Measurements from ENCODE around the gene GABRB3. TPM values are rescaled to one million over a fixed set of nuclear protein-coding genes. Genes with fewer than 3 reads are reported as not detected.

Gene GABRB3
- polyA plus RNA-seq, 2 of the 4 experiments (the other 2 are of a cell fraction) = 81.9 to 129 TPM

GRCh38 chr15:26521691-26522198 is 251.1 kb downstream of the GABRB3 start:
- Histone ChIP-seq H3K4me2 (no peak overlapping the region), H3K4me1 (no peaks in the 10 kb centered on the region), H3K27ac (no peak overlapping the region), H3K4me3 (no peak overlapping the region), H3K9me3 (peaks cover 10% of the 10 kb centered on the region; the same call in 2 of the 3 replicates)
- TF ChIP-seq ZSCAN20 (CRISPR knock-in tag; IDR thresholded peaks at IDR 0.05) (no peak), SMC3 (IDR thresholded peaks at IDR 0.05) (no peak)
- FAIRE-seq (no peak), DNase-seq (ENCODE audit: low read depth in 1 of 2, low spot score in 1 of 2) (no peak), ATAC-seq (no peak)
- WGBS (ENCODE audit: missing lambda C conversion rate) = 58% methylated on average over 9 of the region's 9 CpGs
- ChIA-PET CTCF (interaction anchor here (1.0 to 1.7 kb wide), 2 partner anchors 9 to 23 kb away, joined by 3 to 4 read pairs; no protein-coding TSS in a partner anchor), POLR2A (no interaction called here)

- no peak overlapping the region for H3K4me2 ChIP-seq
- peaks cover 10% of the 10 kb centered on the region; the same call in 2 of the 3 replicates for H3K9me3 ChIP-seq
- H3K4me1 ChIP-seq = no peaks in the 10 kb centered on the region
- FAIRE-seq (no peak), ATAC-seq (peak in 1 of 2 experiments; percentile 31; a peak in 1 of 6 replicates), DNase-seq (ENCODE audit: low read depth in 1 of 2, low spot score in 1 of 2) (no peak)
- no peak overlapping the region for H3K4me3 ChIP-seq
- H3K27ac ChIP-seq = 0 out of 6 replicates have a peak overlapping the region, but pooled peaks of 1 of the 2 experiments have one; percentile 20
- CTCF ChIA-PET = no interaction called here
- no peak for TF ChIP-seq ZSCAN20 (CRISPR knock-in tag; IDR thresholded peaks at IDR 0.05)
- no peak for TF ChIP-seq NFE2L2 (conservative IDR thresholded peaks at IDR 0.05; ENCODE audit: low read length)
- TF ChIP-seq CHD4 (IDR thresholded peaks at IDR 0.05; ENCODE audit: borderline replicate concordance) = no peak
- no peak for TF ChIP-seq ZFP36 (IDR thresholded peaks at IDR 0.05; ENCODE audit: borderline replicate concordance, partially characterized antibody)
- TF ChIP-seq CBX8 (IDR thresholded peaks at IDR 0.05) = no peak
- TF ChIP-seq HOXB5 (CRISPR knock-in tag; IDR thresholded peaks at IDR 0.05) = no peak
- no peak for TF ChIP-seq KDM1A (IDR thresholded peaks at IDR 0.05; ENCODE audit: low read depth)
- TF ChIP-seq FOXS1 (CRISPR knock-in tag; IDR thresholded peaks at IDR 0.05) = no peak
- TF ChIP-seq POLR2A (IDR thresholded peaks at IDR 0.05; ENCODE audit: low read length) = no peak
- TF ChIP-seq EP300 (IDR thresholded peaks at IDR 0.05) = no peak
- no peak for TF ChIP-seq HEYL (CRISPR knock-in tag; IDR thresholded peaks at IDR 0.05)
- TF ChIP-seq NPAS2 (CRISPR knock-in tag; IDR thresholded peaks at IDR 0.05; ENCODE audit: borderline replicate concordance) = no peak
- no peak for TF ChIP-seq MAZ (IDR thresholded peaks at IDR 0.05; ENCODE audit: borderline replicate concordance, low read depth, low read length)
- 52% methylated on average over 8 of the region's 8 CpGs for WGBS (ENCODE audit: missing lambda C conversion rate)
- POLR2A ChIA-PET = no interaction called here
Observed at GRCh38 chr15:26521130-26521529, 251.7 kb downstream of the GABRB3 start.

- Histone ChIP-seq H3K27ac (peak overlapping the region in 1 of 2 experiments; percentile 33; a peak in 1 of 6 replicates), H3K9me3 (no peaks in the 10 kb centered on the region), H3K4me3 (no peak overlapping the region), H3K4me2 (no peak overlapping the region), H3K4me1 (no peaks in the 10 kb centered on the region)
- DNase-seq (ENCODE audit: low read depth in 1 of 2, low spot score in 1 of 2) = no peak
- no peak for ATAC-seq
- FAIRE-seq = no peak
- WGBS (ENCODE audit: missing lambda C conversion rate) = 56% methylated on average over 6 of the region's 6 CpGs
- ChIA-PET CTCF (interaction anchor here (0.9 kb wide), 1 partner anchor 13 kb away, joined by 3 read pairs; no protein-coding TSS in a partner anchor), POLR2A (no interaction called here)
- TF ChIP-seq MAX (IDR thresholded peaks at IDR 0.05) (no peak), ZC3H11A (IDR thresholded peaks at IDR 0.05) (no peak), ZSCAN20 (CRISPR knock-in tag; IDR thresholded peaks at IDR 0.05) (no peak)
Observed at GRCh38 chr15:26518885-26519284, 254.0 kb downstream of the GABRB3 start.

- H3K9me3 ChIP-seq = peaks cover 17% of the 10 kb centered on the region; the same call in 2 of the 3 replicates
Observed at GRCh38 chr15:26516102-26516980, 256.5 kb downstream of the GABRB3 start.

More at GRCh38 chr15:26516102-26516980, 256.5 kb downstream of the GABRB3 start:
- DNase-seq (ENCODE audit: low read depth in 1 of 2, low spot score in 1 of 2) (no peak), FAIRE-seq (no peak), ATAC-seq (peak in 1 of 2 experiments; percentile 37; a peak in 3 of 6 replicates)
- TF ChIP-seq HES2 (IDR thresholded peaks at IDR 0.05) = no peak
- TF ChIP-seq SMC3 (IDR thresholded peaks at IDR 0.05) = no peak
- ChIA-PET POLR2A (no interaction called here), CTCF (no interaction called here)
- H3K4me3 ChIP-seq = no peak overlapping the region
- H3K27ac ChIP-seq = 0 out of 6 replicates have a peak overlapping the region, but pooled peaks of 1 of the 2 experiments have one; percentile 38
- no peaks in the 10 kb centered on the region for H3K4me1 ChIP-seq
- H3K4me2 ChIP-seq = no peak overlapping the region
- 57% methylated on average over 16 of the region's 16 CpGs for WGBS (ENCODE audit: missing lambda C conversion rate)
